Esophagus muscularis mucosa (tissue), 4 donors: ENCODE results near the gene PEX11G. TPM values are rescaled to one million over a fixed set of nuclear protein-coding genes. Genes with fewer than 3 reads are reported as not detected.

Experiments used
- DNase-seq: peaks from one replicate; pipeline ENCODE4 v3.0.0-alpha.2; 2017; ENCODE audit errors: extremely low spot score
- H3K27ac ChIP-seq, 4 donors: fragments of 200-600 bp; sonication (generic); replicated peaks in 1 of 4; 1 replicate in 3 of 4; 2 replicates in 1 of 4; pipeline ENCODE4 v1.5.1; 2016 to 2019; ENCODE audit warnings: mild to moderate bottlenecking in 1 of 4
- H3K27me3 ChIP-seq, 4 donors: fragments of 200-600 bp; sonication (generic); one replicate each; pipeline versions ENCODE4 v1.5.1 to v1.6.0; 2016 to 2019
- H3K36me3 ChIP-seq, 4 donors: fragments of 200-600 bp; sonication (generic); one replicate each; pipeline ENCODE4 v1.5.1; 2016 to 2019
- H3K4me1 ChIP-seq, 4 donors: fragments of 200-600 bp; sonication (generic); one replicate each; pipeline ENCODE4 v1.5.1; 2016 to 2019
- H3K4me3 ChIP-seq, 4 donors: fragments of 200-600 bp; sonication (generic); 1 replicate in 2 of 4; 2 replicates in 2 of 4; pipeline ENCODE4 v1.5.1; 2016 to 2019; ENCODE audit warnings: mild to moderate bottlenecking in 4 of 4, moderate library complexity in 1 of 4
- H3K9me3 ChIP-seq, 4 donors: fragments of 200-600 bp; sonication (generic); 1 replicate in 3 of 4; 2 replicates in 1 of 4; pipeline ENCODE4 v1.5.1; 2016 to 2019
- CTCF ChIP-seq, 3 experiments: fragments of 200-600 bp in 2 of 3; fragments of 450-650 bp in 1 of 3; sonication (generic) in 2 of 3; IDR thresholded peaks; one replicate each; pipeline ENCODE4 v1.5.1; 2017 to 2019; ENCODE audit warnings: antibody characterized with exemption in 3 of 3, mild to moderate bottlenecking in 2 of 3, moderate library complexity in 1 of 3
- EP300 ChIP-seq: sonication (generic); formaldehyde crosslinking; IDR thresholded peaks from one replicate; pipeline ENCODE4 v1.6.1; 2017; ENCODE audit warnings: antibody characterized with exemption
- POLR2A ChIP-seq: fragments of 450-650 bp; IDR thresholded peaks from one replicate; pipeline ENCODE4 v1.6.1; 2017; ENCODE audit warnings: antibody characterized with exemption, moderate library complexity, mild to moderate bottlenecking, low read depth
- POLR2AphosphoS5 ChIP-seq, 2 donors: sonication (generic); formaldehyde crosslinking; IDR thresholded peaks; one replicate each; pipeline ENCODE4 v1.6.1; 2017; ENCODE audit warnings: antibody characterized with exemption in 2 of 2
- WGBS: methylation state at CpG from one replicate; pipeline ENCODE4 v1.1.5; 2018; 5-methylcytosine and 5-hydroxymethylcytosine counted together
- intact Hi-C: fragments of 100-400 bp; cut with DNase I; formaldehyde crosslinking; loops from one replicate; pipeline ENCODE4 v1.15.1; 2023
- total RNA-seq, 4 donors: library from RNA; depleted of rRNA; stranded (reverse); fragments of >200 nt; gene quantifications; one replicate each; pipeline versions ENCODE4 v1.1.0 to v1.2.1, GENCODE V29; 2016

The PEX11G gene
- total RNA-seq, 4 donors from 2014 or later: 1.7 to 5.3 (median 3.7) TPM

- peak overlapping the region; percentile 3 to 79 (median 61) for H3K27ac ChIP-seq
- 56% methylated on average over 12 of the region's 13 CpGs for WGBS
- H3K4me3 ChIP-seq: no peak overlapping the region
- H3K27me3 ChIP-seq: no peaks in the 10 kb centered on the region
- TF ChIP-seq POLR2AphosphoS5 (IDR thresholded peaks at IDR 0.05) (peak in 1 of 2 donors; percentile 33), POLR2A (no peak), CTCF (IDR thresholded peaks at IDR 0.05) (peak in 1 of 3 experiments; percentile 23), EP300 (no peak)
- intact Hi-C loops: loop anchor here (5.0 kb wide), 1 partner anchor 38 kb away; no protein-coding TSS in a partner anchor
- DNase-seq: no peak
- H3K36me3 ChIP-seq: no peaks in the 10 kb centered on the region
- H3K9me3 ChIP-seq: no peaks in the 10 kb centered on the region
- H3K4me1 ChIP-seq: peaks cover 1 to 22% (median 14%) of the 10 kb centered on the region in 4 donors
Observed at GRCh38 chr19:7494416-7495098, 5.7 kb upstream of the PEX11G start.

DNA sequence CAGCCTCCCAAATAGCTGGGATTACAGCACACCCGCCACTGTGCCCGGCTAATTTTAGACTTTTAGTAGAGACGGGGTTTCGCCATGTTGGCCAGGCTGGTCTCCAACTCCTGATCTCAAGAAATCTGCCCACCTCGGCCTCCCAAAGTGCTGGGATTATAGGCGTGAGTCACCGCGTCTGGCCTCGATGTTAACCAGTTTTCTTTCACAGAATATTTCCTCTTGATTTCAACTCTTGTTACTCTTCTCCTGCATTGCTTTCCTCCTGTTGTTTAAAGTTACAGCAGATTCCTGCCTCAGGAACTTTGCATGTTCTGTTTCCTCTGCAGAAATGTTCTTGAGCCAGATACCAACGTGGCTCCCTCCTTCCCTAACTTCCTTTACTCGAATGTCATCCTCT, 3.7 kb upstream of the PEX11G start:
- no peak for TF ChIP-seq POLR2AphosphoS5 (IDR thresholded peaks at IDR 0.05)
- no peak for TF ChIP-seq CTCF (IDR thresholded peaks at IDR 0.05)
- no peak for TF ChIP-seq POLR2A
- no peak for TF ChIP-seq EP300
- H3K27ac ChIP-seq: no peak overlapping the region
- H3K27me3 ChIP-seq: no peaks in the 10 kb centered on the region
- no peak for DNase-seq
- H3K36me3 ChIP-seq: no peaks in the 10 kb centered on the region
- intact Hi-C loops: loop anchor here (5.0 kb wide), 1 partner anchor 40 kb away; no protein-coding TSS in a partner anchor
- no peaks in the 10 kb centered on the region for H3K9me3 ChIP-seq
- peaks cover 8 to 34% (median 23%) of the 10 kb centered on the region in 4 donors for H3K4me1 ChIP-seq
- WGBS: 72% methylated on average over 11 of the region's 11 CpGs
- no peak overlapping the region for H3K4me3 ChIP-seq

DNA sequence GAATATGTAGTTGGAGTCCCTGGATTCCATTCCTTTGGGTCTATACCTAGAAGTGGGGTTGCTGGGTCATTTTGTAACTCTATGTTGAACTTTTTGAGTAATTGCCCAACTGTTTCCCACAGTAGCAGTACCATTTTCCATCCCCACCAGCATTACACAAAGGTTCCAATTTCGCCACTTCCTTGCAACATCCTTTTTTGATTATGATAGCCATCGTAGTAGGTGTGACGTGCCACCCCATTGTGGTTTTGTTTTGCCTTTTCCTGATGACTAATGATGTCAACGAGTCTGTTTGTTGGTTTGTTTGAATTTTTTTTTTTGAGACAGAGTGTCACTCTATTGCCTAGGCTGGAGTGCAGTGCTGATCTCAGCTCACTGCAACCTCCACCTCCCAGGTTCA, 3.3 kb upstream of the PEX11G start:
- DNase-seq: no peak

GRCh38 chr19:7489609-7490044, 792 bp upstream of the PEX11G start:
- no peaks in the 10 kb centered on the region for H3K27me3 ChIP-seq
- peaks cover 0 to 9% (median 0%) of the 10 kb centered on the region in 4 donors for H3K36me3 ChIP-seq
- H3K27ac ChIP-seq: peak overlapping the region; percentile 86 to 88 (median 88)
- peaks cover 6 to 30% (median 21%) of the 10 kb centered on the region in 4 donors for H3K4me1 ChIP-seq
- intact Hi-C loops: loop anchor here (5.0 kb wide), 2 partner anchors 33 to 43 kb away; partner anchors contain the start of gene MCOLN1
- TF ChIP-seq EP300 (no peak), POLR2A (no peak), POLR2AphosphoS5 (IDR thresholded peaks at IDR 0.05) (no peak), CTCF (IDR thresholded peaks at IDR 0.05) (no peak)
- peak overlapping the region in 3 of 4 donors; percentile 58 to 72 (median 69) for H3K4me3 ChIP-seq
- H3K9me3 ChIP-seq: no peaks in the 10 kb centered on the region
- DNase-seq: no peak
- WGBS: 83% methylated on average over 11 of the region's 11 CpGs

More for the DNA sequence above, 3.3 kb upstream of the PEX11G start:
- WGBS: 59% methylated on average over 4 of the region's 4 CpGs
- H3K9me3 ChIP-seq: no peaks in the 10 kb centered on the region
- no peak overlapping the region for H3K27ac ChIP-seq
- no peak for TF ChIP-seq CTCF (IDR thresholded peaks at IDR 0.05)
- no peak for TF ChIP-seq EP300
- no peak for TF ChIP-seq POLR2A
- TF ChIP-seq POLR2AphosphoS5 (IDR thresholded peaks at IDR 0.05): no peak
- no peak overlapping the region for H3K4me3 ChIP-seq
- H3K27me3 ChIP-seq: no peaks in the 10 kb centered on the region
- no peaks in the 10 kb centered on the region for H3K36me3 ChIP-seq
- peaks cover 8 to 34% (median 23%) of the 10 kb centered on the region in 4 donors for H3K4me1 ChIP-seq
- intact Hi-C loops: loop anchor here (5.0 kb wide), 1 partner anchor 40 kb away; no protein-coding TSS in a partner anchor
